Ascending aorta (tissue), 2 donors: Measurements from ENCODE around the gene SDK2. TPM values are rescaled to one million over a fixed set of nuclear protein-coding genes. Genes with fewer than 3 reads are reported as not detected.
A peak's percentile ranks its signal among the peaks of the same experiment; 100 is the strongest.
"Not testable (repeated sequence)": the region's sequence is repeated elsewhere in the genome, so short reads cannot be mapped to it uniquely, and the experiment has no call there.

Source experiments
- DNase-seq, 2 donors: peaks; one replicate each; pipeline ENCODE4 v3.0.0-alpha.2; 2019; ENCODE audit warnings: low spot score in 2 of 2
- H3K27ac ChIP-seq, 2 donors: fragments of 200-600 bp; sonication (generic); one replicate each; pipeline ENCODE4 v1.5.1; 2016 to 2017; ENCODE audit warnings: mild to moderate bottlenecking in 1 of 2
- H3K27me3 ChIP-seq: fragments of 200-600 bp; sonication (generic); one replicate; pipeline ENCODE4 v1.5.1; 2017
- H3K36me3 ChIP-seq, 2 donors: fragments of 200-600 bp; sonication (generic); one replicate each; pipeline ENCODE4 v1.5.1; 2016
- H3K4me1 ChIP-seq, 2 donors: fragments of 200-600 bp; sonication (generic); one replicate each; pipeline ENCODE4 v1.5.1; 2016 to 2017; ENCODE audit warnings: mild to moderate bottlenecking in 1 of 2
- H3K4me3 ChIP-seq, 2 donors: fragments of 200-600 bp; sonication (generic); one replicate each; pipeline ENCODE4 v1.5.1; 2016 to 2017; ENCODE audit warnings: mild to moderate bottlenecking in 1 of 2
- H3K9me3 ChIP-seq, 2 donors: fragments of 200-600 bp; sonication (generic); one replicate each; pipeline ENCODE4 v1.5.1; 2016
- intact Hi-C: fragments of 100-400 bp; cut with DNase I; formaldehyde crosslinking; loops from one replicate; pipeline ENCODE4 v1.15.1; 2023
- total RNA-seq: library from RNA; depleted of rRNA; stranded (reverse); fragments of >200 nt; gene quantifications from one replicate; pipeline ENCODE4 v1.1.0, GENCODE V29; 2016
- TF ChIP-seq, protein P1 (sequence below), 3 experiments: fragments of 200-600 bp in 2 of 3; fragments of 450-650 bp in 1 of 3; sonication (generic) in 2 of 3; IDR thresholded peaks; one replicate each; pipeline ENCODE4 v1.5.1; 2016 to 2019; ENCODE audit warnings: antibody characterized with exemption in 3 of 3, mild to moderate bottlenecking in 1 of 3, moderate library complexity in 1 of 3

SDK2 gene
- total RNA-seq, 1 donor from 2014 or later = 8.1 TPM

DNA sequence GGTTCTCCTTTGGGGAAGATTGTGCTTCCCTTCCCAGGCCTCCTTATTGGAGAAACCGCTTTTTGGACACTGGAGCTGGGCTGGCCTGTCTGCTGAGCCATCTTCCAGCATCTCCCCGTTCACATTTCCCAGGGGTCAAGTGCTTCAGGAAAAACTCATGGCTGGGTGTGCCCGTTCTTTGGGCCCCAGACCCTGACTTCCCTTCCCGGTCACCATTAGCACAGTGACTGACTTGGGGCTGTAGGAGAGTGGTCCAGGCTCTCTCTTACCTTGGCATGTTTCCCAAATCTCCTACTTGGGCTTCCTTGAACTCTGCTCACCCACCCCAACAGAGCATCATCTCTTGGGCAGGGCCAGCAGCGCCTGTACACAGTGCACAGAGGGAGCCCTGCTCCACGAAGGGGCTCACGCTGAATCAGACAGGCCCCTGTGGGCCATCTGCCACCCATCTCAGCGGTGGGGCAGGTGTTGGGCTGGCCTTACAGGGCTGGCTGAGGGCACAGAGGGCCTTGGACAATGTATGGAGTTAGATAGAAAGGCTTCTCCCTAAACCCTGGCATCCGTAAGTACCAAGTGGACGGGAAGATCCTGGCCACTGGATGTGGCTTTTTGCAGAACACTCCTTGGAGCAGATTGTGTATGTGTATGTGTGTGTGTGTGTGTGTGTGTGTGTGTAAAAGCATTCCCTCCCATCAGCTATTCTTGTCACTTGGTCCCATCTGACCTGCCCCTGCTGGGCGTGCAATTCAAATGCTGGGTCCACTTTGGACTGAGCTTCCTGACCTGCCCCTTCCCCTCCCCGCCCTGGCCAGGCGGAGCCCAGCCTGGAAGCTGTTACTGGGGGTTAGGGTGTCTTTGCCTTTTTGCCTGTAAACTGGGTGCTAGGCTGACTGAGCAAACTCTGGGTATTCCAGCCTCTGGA lies 307.6 kb downstream of the SDK2 start:
- no peak for DNase-seq
- Histone ChIP-seq H3K27ac (peak overlapping the region in 1 of 2 donors; percentile 74), H3K27me3 (no peaks in the 10 kb centered on the region), H3K36me3 (no peaks in the 10 kb centered on the region), H3K9me3 (no peaks in the 10 kb centered on the region), H3K4me1 (peaks cover 0 to 17% of the 10 kb centered on the region in 2 donors), H3K4me3 (no peak overlapping the region)
- intact Hi-C loops = no loop called here
- TF ChIP-seq, protein P1, sequence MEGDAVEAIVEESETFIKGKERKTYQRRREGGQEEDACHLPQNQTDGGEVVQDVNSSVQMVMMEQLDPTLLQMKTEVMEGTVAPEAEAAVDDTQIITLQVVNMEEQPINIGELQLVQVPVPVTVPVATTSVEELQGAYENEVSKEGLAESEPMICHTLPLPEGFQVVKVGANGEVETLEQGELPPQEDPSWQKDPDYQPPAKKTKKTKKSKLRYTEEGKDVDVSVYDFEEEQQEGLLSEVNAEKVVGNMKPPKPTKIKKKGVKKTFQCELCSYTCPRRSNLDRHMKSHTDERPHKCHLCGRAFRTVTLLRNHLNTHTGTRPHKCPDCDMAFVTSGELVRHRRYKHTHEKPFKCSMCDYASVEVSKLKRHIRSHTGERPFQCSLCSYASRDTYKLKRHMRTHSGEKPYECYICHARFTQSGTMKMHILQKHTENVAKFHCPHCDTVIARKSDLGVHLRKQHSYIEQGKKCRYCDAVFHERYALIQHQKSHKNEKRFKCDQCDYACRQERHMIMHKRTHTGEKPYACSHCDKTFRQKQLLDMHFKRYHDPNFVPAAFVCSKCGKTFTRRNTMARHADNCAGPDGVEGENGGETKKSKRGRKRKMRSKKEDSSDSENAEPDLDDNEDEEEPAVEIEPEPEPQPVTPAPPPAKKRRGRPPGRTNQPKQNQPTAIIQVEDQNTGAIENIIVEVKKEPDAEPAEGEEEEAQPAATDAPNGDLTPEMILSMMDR (IDR thresholded peaks at IDR 0.05) = no peak

DNA sequence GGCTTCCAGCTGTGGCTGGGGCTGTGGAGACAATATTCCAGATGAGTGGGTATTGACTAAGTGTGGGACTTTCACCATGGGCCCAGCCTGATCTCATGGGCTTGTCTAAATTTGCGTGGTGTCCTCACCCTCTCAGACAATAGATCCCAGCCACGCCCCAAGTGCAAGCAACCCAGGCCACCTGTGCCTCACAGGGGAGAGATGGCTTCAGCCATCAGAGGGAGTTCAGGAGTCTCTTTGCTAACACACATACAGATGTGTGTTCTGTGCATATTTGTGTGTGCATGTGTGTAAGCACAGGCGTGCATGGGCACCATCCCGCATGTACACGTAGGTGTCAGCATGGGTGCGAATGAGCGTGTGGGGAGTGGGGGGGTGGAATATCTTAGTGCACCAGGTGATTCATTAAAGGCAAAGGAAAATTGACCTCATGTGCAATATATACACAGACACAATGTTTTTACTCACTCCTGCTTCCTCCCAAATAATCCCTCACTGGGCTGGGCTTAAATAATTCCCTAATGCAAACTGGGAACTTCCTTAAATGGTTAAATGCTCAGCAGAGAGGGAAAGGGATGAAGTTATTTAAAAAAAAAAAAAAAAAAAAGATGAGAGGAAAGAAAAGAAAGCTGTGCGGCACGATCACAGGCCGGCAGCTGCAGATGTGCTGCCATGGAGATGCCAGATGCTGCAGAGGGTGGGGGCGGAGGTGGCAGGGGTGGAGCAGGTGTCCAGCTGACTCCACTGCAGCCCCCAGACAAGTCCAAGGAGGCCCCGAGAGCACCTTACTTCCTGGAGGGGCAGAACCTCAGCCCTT lies 308.4 kb downstream of the SDK2 start:
- no peak for DNase-seq
- Histone ChIP-seq H3K4me3 (no peak overlapping the region), H3K36me3 (no peaks in the 10 kb centered on the region), H3K27ac (no peak overlapping the region), H3K4me1 (peaks cover 0 to 14% of the 10 kb centered on the region in 2 donors), H3K9me3 (no peaks in the 10 kb centered on the region), H3K27me3 (no peaks in the 10 kb centered on the region)
- intact Hi-C loops = no loop called here
- TF ChIP-seq, protein P1 (IDR thresholded peaks at IDR 0.05) = no peak

DNA sequence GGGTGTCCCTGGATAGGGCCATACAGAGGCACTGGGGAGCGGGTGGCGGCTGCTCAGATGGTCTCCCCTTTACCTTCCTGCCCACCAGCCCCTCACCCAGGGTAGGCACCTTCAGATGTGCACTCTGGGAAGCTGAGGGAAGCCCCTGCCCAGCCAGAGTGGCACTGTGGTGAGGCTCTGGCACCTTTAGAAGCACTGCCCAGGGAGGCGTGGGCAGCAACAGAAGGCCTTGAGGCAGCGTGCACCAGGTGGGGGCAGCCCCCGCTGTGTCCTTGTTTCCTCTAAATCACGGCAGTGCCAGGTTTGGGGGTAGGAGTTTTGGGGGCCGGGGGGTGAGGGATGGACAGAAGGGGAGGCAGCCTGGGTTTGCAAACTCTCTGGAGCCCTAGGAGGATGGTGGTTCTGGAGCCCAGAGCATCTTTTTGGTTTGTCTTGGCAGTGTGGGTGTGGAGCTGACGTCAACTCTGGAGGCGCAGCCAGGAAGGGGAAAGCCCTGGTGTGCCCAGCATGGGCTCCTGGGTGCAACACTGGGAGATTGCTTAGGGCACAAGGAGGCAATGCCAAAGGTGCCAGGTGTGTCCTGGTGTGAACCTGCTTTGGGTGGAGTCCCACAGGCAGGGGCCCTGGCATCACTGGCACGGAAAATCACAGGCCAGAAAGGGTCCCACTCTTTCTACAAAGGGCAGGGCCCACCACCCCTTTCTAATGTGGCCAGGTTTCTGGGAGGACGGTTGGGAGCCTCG lies 309.3 kb downstream of the SDK2 start:
- Histone ChIP-seq H3K27me3 (no peaks in the 10 kb centered on the region), H3K36me3 (no peaks in the 10 kb centered on the region), H3K4me1 (peaks cover 0 to 11% of the 10 kb centered on the region in 2 donors), H3K4me3 (no peak overlapping the region), H3K9me3 (no peaks in the 10 kb centered on the region), H3K27ac (no peak overlapping the region)
- no peak for DNase-seq
- TF ChIP-seq, protein P1 (IDR thresholded peaks at IDR 0.05) = no peak
- intact Hi-C loops = no loop called here

DNA sequence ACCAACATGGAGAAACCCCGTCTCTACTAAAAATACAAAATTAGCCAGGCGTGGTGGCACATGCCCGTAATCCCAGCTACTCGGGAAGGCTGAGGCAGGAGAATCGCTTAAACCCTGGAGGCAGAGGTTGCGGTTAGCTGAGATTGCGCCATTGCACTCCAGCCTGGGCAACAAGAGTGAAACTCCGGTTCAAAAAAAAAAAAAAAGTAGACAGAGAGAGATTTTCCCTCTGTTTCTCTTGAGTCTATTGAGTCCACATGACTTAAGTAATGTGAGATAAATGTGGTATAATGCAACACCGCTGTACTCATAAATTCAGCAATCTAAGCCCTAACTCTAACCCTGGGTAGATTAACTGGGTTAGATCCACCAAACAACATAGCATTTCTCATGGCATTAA lies 310.8 kb downstream of the SDK2 start:
- H3K27me3 ChIP-seq, DNase-seq, H3K27ac ChIP-seq, H3K4me3 ChIP-seq, H3K36me3 ChIP-seq, H3K4me1 ChIP-seq, intact Hi-C loops, H3K9me3 ChIP-seq: not testable (repeated sequence)

DNA sequence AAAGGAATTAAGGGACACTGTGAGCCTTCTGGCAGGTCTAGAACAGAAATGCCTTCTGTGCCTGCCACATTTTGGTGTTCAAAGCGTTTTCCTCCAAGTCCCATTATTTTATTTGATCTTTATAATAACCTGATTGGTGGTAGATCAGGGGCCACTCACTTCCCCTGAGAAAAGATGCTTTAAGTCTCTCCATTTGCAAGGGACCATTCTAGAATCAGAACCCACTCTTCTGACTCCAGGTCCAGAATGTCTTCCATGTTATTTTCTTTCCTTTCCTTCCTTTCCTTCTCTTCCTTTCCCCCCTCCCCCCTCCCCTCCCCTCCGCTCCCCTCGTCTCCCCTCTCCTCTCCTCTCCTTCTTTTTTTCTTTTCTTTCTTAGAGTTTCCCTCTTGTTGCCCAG lies 313.2 kb downstream of the SDK2 start:
- intact Hi-C loops = no loop called here
- H3K36me3 ChIP-seq = no peaks in the 10 kb centered on the region
- H3K27ac ChIP-seq = no peak overlapping the region
- no peaks in the 10 kb centered on the region for H3K4me1 ChIP-seq
- TF ChIP-seq, protein P1 (IDR thresholded peaks at IDR 0.05) = no peak
- no peak for DNase-seq
- H3K9me3 ChIP-seq = no peaks in the 10 kb centered on the region
- H3K27me3 ChIP-seq = no peaks in the 10 kb centered on the region
- H3K4me3 ChIP-seq = no peak overlapping the region
